HepG2 (cell line): ENCODE data around the gene CREBBP. TPM values are rescaled to one million over a fixed set of nuclear protein-coding genes. Genes with fewer than 3 reads are reported as not detected.

Experiments used
- ATAC-seq: fragments of 200-7000 bp; cut with Tn5 transposase; 3 replicates; pipeline ENCODE4 v1.9.1; 2020; ENCODE audit warnings: mild to moderate bottlenecking, moderate library complexity
- BruUV-seq: library from RNA; stranded (reverse); fragments of 400-500 nt; replicated peaks from 2 replicates; lab custom pipeline; 2021; lab: Mats Ljungman, UMichigan
- CTCF ChIA-PET: fragments of 300-600 bp; formaldehyde crosslinking; extraction: SDS; loops from one replicate; lab custom pipeline; 2021; ENCODE audit warnings: low total read pairs, inconsistent platforms, low intra/inter-chr PET ratio; lab: Yijun Ruan, JAX
- POLR2A ChIA-PET: fragments of 350-600 bp; sonication (Branson Sonifier 250); formaldehyde crosslinking; loops from one replicate; lab custom pipeline; 2020; ENCODE audit warnings: antibody characterized with exemption, inconsistent platforms; lab: Yijun Ruan, JAX
- DNase-seq: peaks from one replicate; pipeline ENCODE4 v3.0.0-alpha.2; 2015; ENCODE audit warnings: low spot score
- FAIRE-seq: peaks from 3 replicates; lab custom pipeline; 2011; peaks lifted over from hg19 to GRCh38; lab: Jason Lieb, UNC
- H2AFZ ChIP-seq: one replicate; pipeline ENCODE4 v1.6.1; 2011; ENCODE audit warnings: low read length, inconsistent platforms
- H3K27ac ChIP-seq: fragments of 300-600 bp; 3 replicates; pipeline ENCODE4 v1.8.0; 2011; ENCODE audit warnings: mixed run types, mild to moderate bottlenecking, mixed read lengths, low read length, inconsistent platforms; ENCODE audit not compliant: insufficient read depth; ENCODE audit errors: extremely low read length
- H3K27me3 ChIP-seq, 2 experiments: fragments of 200-600 bp in 1 of 2; 2 replicates in 1 of 2; 3 replicates in 1 of 2; pipeline versions ENCODE4 v1.6.0 to v1.8.0; 2011; ENCODE audit warnings: low read length in 2 of 2, mild to moderate bottlenecking in 2 of 2, moderate library complexity in 2 of 2, inconsistent platforms in 1 of 2; ENCODE audit not compliant: insufficient read depth in 2 of 2, control insufficient read depth in 1 of 2
- H3K36me3 ChIP-seq, 2 experiments: fragments of 200-600 bp in 1 of 2; replicated peaks in 1 of 2; 2 replicates in 1 of 2; 3 replicates in 1 of 2; pipeline versions ENCODE4 v1.5.1 to v1.8.0; 2011; ENCODE audit warnings: low read length in 2 of 2, inconsistent platforms in 1 of 2; ENCODE audit not compliant: insufficient read depth in 2 of 2, control insufficient read depth in 1 of 2
- H3K4me1 ChIP-seq: 2 replicates; pipeline ENCODE4 v1.5.1; 2012; ENCODE audit warnings: low read length, inconsistent platforms; ENCODE audit not compliant: insufficient read depth
- H3K4me2 ChIP-seq: 2 replicates; pipeline ENCODE4 v1.6.0; 2011; ENCODE audit warnings: low read depth, low read length, inconsistent platforms
- H3K4me3 ChIP-seq, 3 experiments: fragments of 200-600 bp in 1 of 3; sonication (generic), shearing (Covaris generic) in 1 of 3; replicated peaks in 1 of 3; 2 replicates each; pipeline ENCODE4 v1.5.1; 2011 to 2016; ENCODE audit warnings: low read length in 3 of 3, inconsistent platforms in 2 of 3, low read depth in 2 of 3, mild to moderate bottlenecking in 2 of 3, control low read depth in 1 of 3, mixed read lengths in 1 of 3; ENCODE audit not compliant: insufficient read depth in 1 of 3
- H3K79me2 ChIP-seq: one replicate; pipeline ENCODE4 v1.6.1; 2011; ENCODE audit warnings: low read length, inconsistent platforms; ENCODE audit not compliant: insufficient read depth
- H3K9ac ChIP-seq: 2 replicates; pipeline ENCODE4 v1.6.0; 2011; ENCODE audit warnings: mild to moderate bottlenecking, low read depth, low read length, inconsistent platforms; ENCODE audit not compliant: insufficient read depth
- H3K9me3 ChIP-seq: 2 replicates; pipeline ENCODE4 v1.5.1; 2012; ENCODE audit warnings: mild to moderate bottlenecking, low read length
- H4K20me1 ChIP-seq: 2 replicates; pipeline ENCODE4 v1.6.0; 2011; ENCODE audit warnings: inconsistent platforms, mild to moderate bottlenecking, low read length, moderate library complexity; ENCODE audit not compliant: insufficient read depth
- RBM22 ChIP-seq: fragments of 200-400 bp; formaldehyde crosslinking; optimal IDR thresholded peaks from 2 replicates; pipeline ENCODE3; 2017; ENCODE audit warnings: mild to moderate bottlenecking, low read length, moderate library complexity
- WGBS: methylation state at CpG from one replicate; pipeline ENCODE4 v1.1.6; 2017; ENCODE audit warnings: low lambda C conversion rate; 5-methylcytosine and 5-hydroxymethylcytosine counted together
- in situ Hi-C: cut with HindIII; loops from 2 replicates; pipeline ENCODE4 v1.10.0; 2017; ENCODE audit warnings: low pct_unique_long_range_greater_than_20kb; ENCODE audit not compliant: extremely low pct_ligation_motif_present
- intact Hi-C: fragments of 100-400 bp; cut with micrococcal nuclease; formaldehyde crosslinking; loops from one replicate; pipeline ENCODE4 v1.10.0; 2022; ENCODE audit not compliant: unreplicated experiment
- polyA plus RNA-seq, 8 experiments: library from polyadenylated mRNA; depleted of rRNA in 3 of 8; stranded (reverse) in 7 of 8; unstranded in 1 of 8; fragments of >200 nt; fragmentation: Illumina TruSeq in 4 of 8; extraction: Trizol in 4 of 8; gene quantifications; 2 replicates each; pipeline versions ENCODE4 v1.2.1 to v1.2.3, GENCODE V29; 2011 to 2016; ENCODE audit warnings: low read depth in 4 of 8, missing spikeins in 1 of 8, mixed read lengths in 1 of 8; ENCODE audit not compliant: insufficient read depth in 1 of 8
- total RNA-seq, 5 experiments: library from RNA; depleted of rRNA; stranded (reverse); fragments of >200 nt; fragmentation: Illumina TruSeq; extraction: Trizol; gene quantifications; 2 replicates each; pipeline ENCODE4 v1.2.3, GENCODE V29; 2016; ENCODE audit warnings: low read depth in 1 of 5
- TF ChIP-seq, protein P1 (sequence below): IDR thresholded peaks from 2 replicates; pipeline ENCODE4 v1.6.1; 2016; ENCODE audit warnings: low read depth, missing genetic modification reagents, missing compliant biosample characterization

CREBBP gene
- total and polyA plus RNA-seq, 2 of the 13 experiments (the other 11 are each of a cell fraction or from before 2014, with no cell fraction given), result 5.3 to 10.4 TPM

DNA sequence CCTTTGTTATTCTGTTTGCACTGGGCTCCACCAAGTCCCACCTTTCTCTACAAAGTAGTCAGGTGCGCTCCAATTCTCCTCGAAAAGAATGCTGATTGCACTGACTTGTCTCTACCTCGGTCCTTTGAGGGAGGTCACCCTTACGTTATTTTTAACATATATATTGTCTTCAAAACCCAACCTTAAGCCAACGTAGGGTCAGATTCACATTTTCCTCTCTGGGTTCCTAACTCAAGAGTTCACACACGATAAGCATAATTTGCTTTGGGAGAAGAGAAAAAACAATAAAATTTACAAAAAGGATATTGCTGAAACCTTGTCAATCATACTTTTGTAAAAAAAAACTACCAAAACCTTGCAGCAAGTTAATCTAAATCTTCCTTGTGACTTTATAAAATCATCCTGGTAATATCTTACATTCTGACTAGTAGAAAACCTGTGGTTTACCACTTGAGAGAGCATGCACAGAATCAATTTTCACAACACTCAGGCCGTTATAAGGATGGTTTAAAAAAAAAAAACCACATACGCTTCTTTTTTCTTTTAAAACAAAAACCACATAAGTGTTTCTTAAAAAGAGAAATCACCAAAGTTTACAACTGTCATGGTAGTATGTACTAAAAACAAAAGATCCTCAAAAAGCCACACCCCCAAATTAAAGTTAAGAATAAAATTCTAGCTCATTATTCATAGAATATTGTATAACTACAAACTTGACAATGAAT lies 91.0 kb downstream of the CREBBP start:
- peaks cover 3% of the 10 kb centered on the region for H3K79me2 ChIP-seq
- in situ Hi-C loops, result no loop called here

More for the DNA sequence above, 91.0 kb downstream of the CREBBP start:
- BruUV-seq, result TSS peak; percentile 17
- FAIRE-seq (no peak), ATAC-seq (no peak), DNase-seq (no peak)
- Histone ChIP-seq H3K4me1 (no peaks in the 10 kb centered on the region), H2AFZ (no peak overlapping the region), H3K4me3 (no peak overlapping the region), H3K4me2 (no peak overlapping the region), H3K27me3 (no peaks in the 10 kb centered on the region), H3K9ac (no peak overlapping the region), H4K20me1 (no peaks in the 10 kb centered on the region; the same call in none of the 2 replicates), H3K36me3 (peaks cover 39 to 79% of the 10 kb centered on the region in 2 experiments; a peak in 4 of 5 replicates), H3K9me3 (no peaks in the 10 kb centered on the region), H3K27ac (no peak overlapping the region)
- TF ChIP-seq, protein P1, sequence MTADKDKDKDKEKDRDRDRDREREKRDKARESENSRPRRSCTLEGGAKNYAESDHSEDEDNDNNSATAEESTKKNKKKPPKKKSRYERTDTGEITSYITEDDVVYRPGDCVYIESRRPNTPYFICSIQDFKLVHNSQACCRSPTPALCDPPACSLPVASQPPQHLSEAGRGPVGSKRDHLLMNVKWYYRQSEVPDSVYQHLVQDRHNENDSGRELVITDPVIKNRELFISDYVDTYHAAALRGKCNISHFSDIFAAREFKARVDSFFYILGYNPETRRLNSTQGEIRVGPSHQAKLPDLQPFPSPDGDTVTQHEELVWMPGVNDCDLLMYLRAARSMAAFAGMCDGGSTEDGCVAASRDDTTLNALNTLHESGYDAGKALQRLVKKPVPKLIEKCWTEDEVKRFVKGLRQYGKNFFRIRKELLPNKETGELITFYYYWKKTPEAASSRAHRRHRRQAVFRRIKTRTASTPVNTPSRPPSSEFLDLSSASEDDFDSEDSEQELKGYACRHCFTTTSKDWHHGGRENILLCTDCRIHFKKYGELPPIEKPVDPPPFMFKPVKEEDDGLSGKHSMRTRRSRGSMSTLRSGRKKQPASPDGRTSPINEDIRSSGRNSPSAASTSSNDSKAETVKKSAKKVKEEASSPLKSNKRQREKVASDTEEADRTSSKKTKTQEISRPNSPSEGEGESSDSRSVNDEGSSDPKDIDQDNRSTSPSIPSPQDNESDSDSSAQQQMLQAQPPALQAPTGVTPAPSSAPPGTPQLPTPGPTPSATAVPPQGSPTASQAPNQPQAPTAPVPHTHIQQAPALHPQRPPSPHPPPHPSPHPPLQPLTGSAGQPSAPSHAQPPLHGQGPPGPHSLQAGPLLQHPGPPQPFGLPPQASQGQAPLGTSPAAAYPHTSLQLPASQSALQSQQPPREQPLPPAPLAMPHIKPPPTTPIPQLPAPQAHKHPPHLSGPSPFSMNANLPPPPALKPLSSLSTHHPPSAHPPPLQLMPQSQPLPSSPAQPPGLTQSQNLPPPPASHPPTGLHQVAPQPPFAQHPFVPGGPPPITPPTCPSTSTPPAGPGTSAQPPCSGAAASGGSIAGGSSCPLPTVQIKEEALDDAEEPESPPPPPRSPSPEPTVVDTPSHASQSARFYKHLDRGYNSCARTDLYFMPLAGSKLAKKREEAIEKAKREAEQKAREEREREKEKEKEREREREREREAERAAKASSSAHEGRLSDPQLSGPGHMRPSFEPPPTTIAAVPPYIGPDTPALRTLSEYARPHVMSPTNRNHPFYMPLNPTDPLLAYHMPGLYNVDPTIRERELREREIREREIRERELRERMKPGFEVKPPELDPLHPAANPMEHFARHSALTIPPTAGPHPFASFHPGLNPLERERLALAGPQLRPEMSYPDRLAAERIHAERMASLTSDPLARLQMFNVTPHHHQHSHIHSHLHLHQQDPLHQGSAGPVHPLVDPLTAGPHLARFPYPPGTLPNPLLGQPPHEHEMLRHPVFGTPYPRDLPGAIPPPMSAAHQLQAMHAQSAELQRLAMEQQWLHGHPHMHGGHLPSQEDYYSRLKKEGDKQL (CRISPR knock-in tag), result no peak
- peak; percentile 44 for TF ChIP-seq RBM22
- intact Hi-C loops, result loop anchor here (1.0 kb wide), 1 partner anchor 47 kb away; no protein-coding TSS in a partner anchor
- ChIA-PET POLR2A (no interaction called here), CTCF (no interaction called here)
- WGBS, result 96% methylated on average over 8 of the region's 8 CpGs
